ENCODE data around the gene ARFGAP1. TPM values are rescaled to one million over a fixed set of nuclear protein-coding genes. Genes with fewer than 3 reads are reported as not detected.

ARFGAP1 gene
- total and polyA plus RNA-seq, 4 donors, result 47.0 to 108 (median 87.6) TPM

DNA sequence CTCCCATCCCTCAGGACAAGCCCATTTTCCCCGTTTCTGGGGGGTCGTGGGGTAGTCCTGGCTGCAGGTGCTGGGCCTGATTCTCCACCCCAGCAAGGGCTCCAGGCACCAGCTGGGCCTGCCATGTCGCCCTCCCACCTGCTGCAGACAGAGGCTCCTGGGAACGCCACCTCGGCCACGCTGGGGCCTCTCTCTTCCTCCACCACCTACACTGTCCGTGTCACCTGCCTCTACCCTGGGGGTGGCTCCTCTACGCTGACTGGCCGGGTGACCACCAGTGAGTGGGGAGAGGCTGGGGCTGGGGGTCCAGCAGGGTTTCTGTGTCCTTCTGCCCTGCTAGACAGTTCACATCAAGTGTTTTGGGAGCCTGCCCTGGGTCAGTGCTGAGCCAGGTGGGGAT lies 39.7 kb downstream of the ARFGAP1 start:
- Histone ChIP-seq H3K27me3 (ENCODE audit: control insufficient read depth in 3 of 3, insufficient read depth in 3 of 3, low read length in 2 of 3) (peaks cover 0 to 5% (median 0%) of the 10 kb centered on the region in 3 donors), H3K9ac (ENCODE audit: insufficient read depth in 1 of 2, low read length in 2 of 2) (no peak overlapping the region), H3K9me3 (ENCODE audit: control insufficient read depth in 4 of 4, insufficient read depth in 3 of 4, low read length in 3 of 4) (no peaks in the 10 kb centered on the region), H3K4me1 (ENCODE audit: control insufficient read depth in 5 of 5, insufficient read depth in 5 of 5, low read length in 5 of 5) (peaks cover 0 to 31% (median 4%) of the 10 kb centered on the region in 5 donors), H3K36me3 (ENCODE audit: control insufficient read depth in 4 of 4, insufficient read depth in 4 of 4, low read length in 4 of 4) (no peaks in the 10 kb centered on the region), H3K4me3 (no peak overlapping the region), H3K27ac (ENCODE audit: low read depth in 1 of 2, low read length in 1 of 2) (no peak overlapping the region)
- no peak for ATAC-seq (ENCODE audit: insufficient read depth, low FRiP score)
- WGBS, 2 donors, result 69 to 79% methylated on average over 9 of the region's 9 CpGs
- DNase-seq, result no peak
- TF ChIP-seq, protein P1, sequence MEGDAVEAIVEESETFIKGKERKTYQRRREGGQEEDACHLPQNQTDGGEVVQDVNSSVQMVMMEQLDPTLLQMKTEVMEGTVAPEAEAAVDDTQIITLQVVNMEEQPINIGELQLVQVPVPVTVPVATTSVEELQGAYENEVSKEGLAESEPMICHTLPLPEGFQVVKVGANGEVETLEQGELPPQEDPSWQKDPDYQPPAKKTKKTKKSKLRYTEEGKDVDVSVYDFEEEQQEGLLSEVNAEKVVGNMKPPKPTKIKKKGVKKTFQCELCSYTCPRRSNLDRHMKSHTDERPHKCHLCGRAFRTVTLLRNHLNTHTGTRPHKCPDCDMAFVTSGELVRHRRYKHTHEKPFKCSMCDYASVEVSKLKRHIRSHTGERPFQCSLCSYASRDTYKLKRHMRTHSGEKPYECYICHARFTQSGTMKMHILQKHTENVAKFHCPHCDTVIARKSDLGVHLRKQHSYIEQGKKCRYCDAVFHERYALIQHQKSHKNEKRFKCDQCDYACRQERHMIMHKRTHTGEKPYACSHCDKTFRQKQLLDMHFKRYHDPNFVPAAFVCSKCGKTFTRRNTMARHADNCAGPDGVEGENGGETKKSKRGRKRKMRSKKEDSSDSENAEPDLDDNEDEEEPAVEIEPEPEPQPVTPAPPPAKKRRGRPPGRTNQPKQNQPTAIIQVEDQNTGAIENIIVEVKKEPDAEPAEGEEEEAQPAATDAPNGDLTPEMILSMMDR (IDR thresholded peaks at IDR 0.05; ENCODE audit: control extremely low read depth, extremely low read depth), result no peak

DNA sequence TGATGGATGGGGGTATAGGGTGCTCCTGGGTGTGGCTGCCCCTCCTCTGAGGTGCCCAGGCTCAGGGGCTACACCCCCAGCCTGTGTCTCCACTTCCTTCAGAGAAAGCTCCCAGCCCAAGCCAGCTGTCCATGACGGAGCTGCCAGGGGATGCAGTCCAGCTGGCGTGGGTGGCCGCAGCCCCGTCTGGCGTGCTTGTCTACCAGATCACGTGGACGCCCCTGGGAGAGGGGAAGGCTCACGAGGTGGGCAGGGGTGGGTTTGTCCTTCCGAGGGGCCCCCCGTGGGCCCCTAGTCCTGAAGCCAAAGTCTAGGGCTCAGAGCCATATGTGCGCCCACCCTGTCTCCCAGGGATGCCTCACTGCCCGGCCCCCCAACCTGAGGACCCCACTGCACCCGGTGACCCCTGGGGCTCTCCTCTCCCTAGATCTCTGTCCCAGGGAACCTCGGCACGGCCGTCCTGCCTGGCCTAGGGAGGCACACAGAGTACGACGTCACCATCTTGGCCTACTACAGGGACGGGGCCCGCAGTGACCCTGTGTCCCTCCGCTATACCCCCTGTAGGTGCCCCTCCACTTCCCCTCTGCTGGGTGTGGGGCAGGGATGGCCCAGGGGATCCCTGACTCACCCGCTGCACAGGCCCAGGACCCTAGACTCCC lies 40.2 kb downstream of the ARFGAP1 start:
- H3K27me3 ChIP-seq (ENCODE audit: control insufficient read depth in 3 of 3, insufficient read depth in 3 of 3, low read length in 2 of 3), result no peaks in the 10 kb centered on the region
- no peaks in the 10 kb centered on the region for H3K9me3 ChIP-seq (ENCODE audit: control insufficient read depth in 4 of 4, insufficient read depth in 3 of 4, low read length in 3 of 4)
- TF ChIP-seq, protein P1 (IDR thresholded peaks at IDR 0.05; ENCODE audit: control extremely low read depth, extremely low read depth), result no peak
- peak overlapping the region in 1 of 2 donors; percentile 4 for H3K9ac ChIP-seq (ENCODE audit: insufficient read depth in 1 of 2, low read length in 2 of 2)
- H3K36me3 ChIP-seq (ENCODE audit: control insufficient read depth in 4 of 4, insufficient read depth in 4 of 4, low read length in 4 of 4), result no peaks in the 10 kb centered on the region
- WGBS, 2 donors, result 67 to 84% methylated on average over 20 to 22 of the region's 22 CpGs
- H3K4me1 ChIP-seq (ENCODE audit: control insufficient read depth in 5 of 5, insufficient read depth in 5 of 5, low read length in 5 of 5), result peaks cover 0 to 31% (median 4%) of the 10 kb centered on the region in 5 donors
- H3K4me3 ChIP-seq, result no peak overlapping the region
- ATAC-seq (ENCODE audit: insufficient read depth, low FRiP score) (no peak), DNase-seq (peak; percentile 96 to 98 (median 97))
- H3K27ac ChIP-seq (ENCODE audit: low read depth in 1 of 2, low read length in 1 of 2), result no peak overlapping the region

DNA sequence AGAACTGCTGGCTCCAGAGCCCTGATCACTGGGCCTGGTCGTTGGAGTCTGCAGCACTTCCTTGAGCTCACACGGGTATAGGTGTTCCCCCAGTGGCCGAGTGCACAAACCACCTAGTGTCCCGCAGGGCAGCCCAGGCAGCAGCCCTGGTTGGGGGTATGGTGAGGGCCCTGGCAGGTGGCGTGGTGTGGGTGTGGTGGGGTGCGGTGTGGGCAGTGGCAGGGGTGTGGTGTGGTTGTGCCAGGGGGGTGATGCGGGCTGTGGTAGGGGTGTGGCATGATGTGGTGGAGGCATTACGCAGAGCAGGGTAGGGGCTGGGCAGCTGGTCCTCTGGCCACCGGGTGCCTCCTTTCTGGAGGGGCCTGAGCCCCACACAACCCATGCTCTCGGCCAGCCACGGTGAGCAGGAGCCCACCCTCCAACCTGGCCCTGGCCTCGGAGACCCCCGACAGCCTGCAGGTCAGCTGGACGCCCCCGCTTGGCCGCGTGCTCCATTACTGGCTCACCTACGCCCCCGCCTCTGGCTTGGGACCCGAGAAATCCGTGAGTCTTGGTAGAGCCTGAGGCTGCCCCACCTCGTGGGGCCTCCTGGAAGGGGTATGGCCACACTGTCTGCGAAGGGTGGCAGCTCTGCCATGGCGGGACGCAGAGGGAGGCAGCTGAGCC lies 40.9 kb downstream of the ARFGAP1 start:
- peaks cover 0 to 31% (median 4%) of the 10 kb centered on the region in 5 donors for H3K4me1 ChIP-seq (ENCODE audit: control insufficient read depth in 5 of 5, insufficient read depth in 5 of 5, low read length in 5 of 5)
- DNase-seq (no peak), ATAC-seq (ENCODE audit: insufficient read depth, low FRiP score) (no peak)
- no peaks in the 10 kb centered on the region for H3K36me3 ChIP-seq (ENCODE audit: control insufficient read depth in 4 of 4, insufficient read depth in 4 of 4, low read length in 4 of 4)
- no peaks in the 10 kb centered on the region for H3K9me3 ChIP-seq (ENCODE audit: control insufficient read depth in 4 of 4, insufficient read depth in 3 of 4, low read length in 3 of 4)
- WGBS, 2 donors, result 75 to 86% methylated on average over 25 of the region's 25 CpGs
- no peak overlapping the region for H3K9ac ChIP-seq (ENCODE audit: insufficient read depth in 1 of 2, low read length in 2 of 2)
- TF ChIP-seq, protein P1 (IDR thresholded peaks at IDR 0.05; ENCODE audit: control extremely low read depth, extremely low read depth), result no peak
- no peak overlapping the region for H3K4me3 ChIP-seq
- no peak overlapping the region for H3K27ac ChIP-seq (ENCODE audit: low read depth in 1 of 2, low read length in 1 of 2)
- no peaks in the 10 kb centered on the region for H3K27me3 ChIP-seq (ENCODE audit: control insufficient read depth in 3 of 3, insufficient read depth in 3 of 3, low read length in 2 of 3)
